ENCODE data around the gene AGPAT2. TPM values are rescaled to one million over a fixed set of nuclear protein-coding genes. Genes with fewer than 3 reads are reported as not detected.

AGPAT2 gene
- total RNA-seq, 1 experiment from 2014 or later: 103 TPM

DNA sequence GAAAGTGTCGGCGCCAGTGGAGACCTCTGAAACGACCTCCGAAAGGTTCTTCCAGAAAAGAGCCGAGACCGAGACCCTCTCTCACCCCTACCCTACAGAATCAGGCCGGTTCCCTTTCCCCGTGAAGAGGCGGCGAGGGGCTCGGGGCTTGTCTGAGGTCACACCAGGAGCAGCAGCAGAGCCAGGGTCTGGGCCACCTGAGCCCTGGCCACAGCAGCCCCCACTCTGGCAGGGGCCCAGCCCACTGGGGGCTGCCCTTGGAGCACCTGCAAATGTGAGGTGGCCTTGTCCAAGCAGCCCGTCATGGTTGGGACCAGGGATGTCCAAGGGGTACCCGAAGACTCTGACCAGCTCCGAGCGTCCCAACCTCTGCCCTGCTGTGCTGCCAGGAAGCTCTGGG is 9.2 kb downstream of the AGPAT2 start:
- DNase-seq: no peak
- no peaks in the 10 kb centered on the region for H3K27me3 ChIP-seq (ENCODE audit: low read length)
- no peak for TF ChIP-seq EZH2 (IDR thresholded peaks at IDR 0.05; ENCODE audit: low read length, unreplicated experiment)
- ATAC-seq: no peak
- H3K9me2 ChIP-seq (replicated peaks; ENCODE audit: low read length): no peaks in the 10 kb centered on the region
- no peak overlapping the region for H2AFZ ChIP-seq (ENCODE audit: low read length)
- intact Hi-C loops (cut with micrococcal nuclease): no loop called here
- H3K4me1 ChIP-seq (ENCODE audit: insufficient read depth, low read length): no peaks in the 10 kb centered on the region
- no peak overlapping the region for H3K27ac ChIP-seq (ENCODE audit: low read length)
- no peaks in the 10 kb centered on the region for H3F3A ChIP-seq (ENCODE audit: low read length, unreplicated experiment)
- H3K4me2 ChIP-seq (ENCODE audit: low read length): no peak overlapping the region
- CTCF ChIA-PET: no interaction called here
- no TSS peak for BruUV-seq (replicated peaks)
- no peak overlapping the region for H3K9ac ChIP-seq (ENCODE audit: low read length)
- no peaks in the 10 kb centered on the region for H3K36me3 ChIP-seq (ENCODE audit: low read depth, low read length)
- no peak overlapping the region for H3K4me3 ChIP-seq (ENCODE audit: low read length)
- H3K79me2 ChIP-seq (ENCODE audit: low read length): peaks cover 12% of the 10 kb centered on the region; the same call in 1 of the 2 replicates
- H4K20me1 ChIP-seq (ENCODE audit: low read length): no peaks in the 10 kb centered on the region
- no peaks in the 10 kb centered on the region for H3K9me3 ChIP-seq (ENCODE audit: low read length)
- POLR2A ChIA-PET (ENCODE audit: unreplicated experiment): no interaction called here

DNA sequence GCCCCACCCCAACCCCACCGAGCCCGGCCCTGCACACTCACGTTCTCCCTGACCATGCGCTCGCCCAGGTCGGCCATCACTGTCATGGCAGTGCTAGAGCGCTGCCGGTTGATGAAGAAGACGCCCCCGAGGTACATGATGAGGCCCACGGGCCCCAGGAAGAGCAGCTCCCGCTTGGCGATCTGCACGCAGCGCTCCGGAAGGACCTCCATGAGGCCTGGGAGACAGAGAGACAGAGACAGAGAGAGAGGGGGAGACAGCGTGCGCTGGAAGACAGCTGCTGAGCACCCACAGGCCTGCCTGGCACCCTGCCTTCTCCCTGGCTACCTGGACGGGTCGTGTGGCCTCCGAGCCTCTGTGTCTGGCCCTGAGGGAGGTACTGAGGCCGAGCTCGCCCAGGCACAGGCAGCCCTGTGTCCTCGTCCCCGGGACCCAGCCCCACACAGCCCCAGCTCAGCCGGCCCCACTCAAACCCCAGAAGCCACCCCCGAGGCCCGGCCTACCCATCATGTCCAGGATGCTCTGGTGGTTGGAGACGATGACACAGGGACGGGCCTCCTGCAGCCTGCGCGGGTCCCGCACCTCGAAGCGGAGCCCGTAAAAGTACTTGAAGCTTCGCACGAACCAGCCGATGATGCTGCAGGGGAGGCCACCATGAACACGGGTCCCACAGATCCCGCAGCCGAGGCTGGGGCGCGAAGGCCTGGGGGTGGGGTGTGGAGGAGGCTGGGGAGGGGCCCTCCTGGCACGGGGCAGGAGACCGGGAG is 10.2 kb downstream of the AGPAT2 start:
- Histone ChIP-seq H3K27ac (ENCODE audit: low read length) (no peak overlapping the region), H3K27me3 (ENCODE audit: low read length) (no peaks in the 10 kb centered on the region), H3F3A (ENCODE audit: low read length, unreplicated experiment) (no peaks in the 10 kb centered on the region), H3K9me3 (ENCODE audit: low read length) (no peaks in the 10 kb centered on the region), H2AFZ (ENCODE audit: low read length) (no peak overlapping the region), H3K36me3 (ENCODE audit: low read depth, low read length) (no peaks in the 10 kb centered on the region), H3K4me3 (ENCODE audit: low read length) (no peak overlapping the region), H3K9me2 (replicated peaks; ENCODE audit: low read length) (no peaks in the 10 kb centered on the region), H3K4me2 (ENCODE audit: low read length) (no peak overlapping the region), H3K79me2 (ENCODE audit: low read length) (peaks cover 9% of the 10 kb centered on the region; the same call in 1 of the 2 replicates), H3K4me1 (ENCODE audit: insufficient read depth, low read length) (no peaks in the 10 kb centered on the region), H4K20me1 (ENCODE audit: low read length) (no peaks in the 10 kb centered on the region), H3K9ac (ENCODE audit: low read length) (no peak overlapping the region)
- ATAC-seq: no peak
- ChIA-PET CTCF (no interaction called here), POLR2A (ENCODE audit: unreplicated experiment) (no interaction called here)
- BruUV-seq (replicated peaks): no TSS peak
- TF ChIP-seq, protein P1, sequence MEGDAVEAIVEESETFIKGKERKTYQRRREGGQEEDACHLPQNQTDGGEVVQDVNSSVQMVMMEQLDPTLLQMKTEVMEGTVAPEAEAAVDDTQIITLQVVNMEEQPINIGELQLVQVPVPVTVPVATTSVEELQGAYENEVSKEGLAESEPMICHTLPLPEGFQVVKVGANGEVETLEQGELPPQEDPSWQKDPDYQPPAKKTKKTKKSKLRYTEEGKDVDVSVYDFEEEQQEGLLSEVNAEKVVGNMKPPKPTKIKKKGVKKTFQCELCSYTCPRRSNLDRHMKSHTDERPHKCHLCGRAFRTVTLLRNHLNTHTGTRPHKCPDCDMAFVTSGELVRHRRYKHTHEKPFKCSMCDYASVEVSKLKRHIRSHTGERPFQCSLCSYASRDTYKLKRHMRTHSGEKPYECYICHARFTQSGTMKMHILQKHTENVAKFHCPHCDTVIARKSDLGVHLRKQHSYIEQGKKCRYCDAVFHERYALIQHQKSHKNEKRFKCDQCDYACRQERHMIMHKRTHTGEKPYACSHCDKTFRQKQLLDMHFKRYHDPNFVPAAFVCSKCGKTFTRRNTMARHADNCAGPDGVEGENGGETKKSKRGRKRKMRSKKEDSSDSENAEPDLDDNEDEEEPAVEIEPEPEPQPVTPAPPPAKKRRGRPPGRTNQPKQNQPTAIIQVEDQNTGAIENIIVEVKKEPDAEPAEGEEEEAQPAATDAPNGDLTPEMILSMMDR (conservative IDR thresholded peaks at IDR 0.05; ENCODE audit: low read depth, low read length): no peak
- no peak for TF ChIP-seq EZH2phosphoT487 (IDR thresholded peaks at IDR 0.05; ENCODE audit: borderline replicate concordance, low read length)
- no peak for TF ChIP-seq EZH2 (IDR thresholded peaks at IDR 0.05; ENCODE audit: low read length, unreplicated experiment)
- no peak for DNase-seq
- intact Hi-C loops (cut with micrococcal nuclease): no loop called here

DNA sequence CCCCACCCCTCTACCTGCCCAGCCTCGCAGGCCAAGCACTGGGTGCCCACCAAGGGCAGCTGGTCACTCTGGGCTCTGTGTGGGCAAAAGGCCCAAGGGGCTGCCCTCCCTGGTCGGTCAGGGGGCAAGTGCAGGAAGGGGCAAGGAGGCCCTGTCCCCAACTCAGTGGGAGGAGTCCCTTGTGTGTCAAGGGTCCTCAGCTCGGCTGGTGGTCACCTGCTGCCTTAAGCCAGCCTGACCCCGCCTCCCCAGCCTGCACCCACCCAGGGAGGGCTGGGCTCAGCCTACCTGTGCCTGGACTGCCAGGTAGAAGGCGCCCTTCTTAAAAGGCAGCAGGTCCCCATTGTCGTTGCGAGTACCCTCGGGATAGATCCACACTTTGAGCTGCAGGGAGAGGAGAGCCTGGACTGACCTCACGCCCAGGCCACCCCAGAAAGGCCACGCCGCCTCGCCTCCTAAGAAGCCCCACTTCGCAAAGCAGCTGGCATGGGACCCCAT is 10.9 kb downstream of the AGPAT2 start:
- Histone ChIP-seq H3F3A (ENCODE audit: low read length, unreplicated experiment) (no peaks in the 10 kb centered on the region), H3K9me3 (ENCODE audit: low read length) (no peaks in the 10 kb centered on the region), H3K36me3 (ENCODE audit: low read depth, low read length) (no peaks in the 10 kb centered on the region), H3K4me1 (ENCODE audit: insufficient read depth, low read length) (no peaks in the 10 kb centered on the region), H3K9ac (ENCODE audit: low read length) (no peak overlapping the region), H3K4me2 (ENCODE audit: low read length) (no peak overlapping the region), H3K27me3 (ENCODE audit: low read length) (no peaks in the 10 kb centered on the region), H3K27ac (ENCODE audit: low read length) (no peak overlapping the region), H3K79me2 (ENCODE audit: low read length) (peaks cover 4% of the 10 kb centered on the region; the same call in 1 of the 2 replicates), H3K4me3 (ENCODE audit: low read length) (no peak overlapping the region), H4K20me1 (ENCODE audit: low read length) (no peaks in the 10 kb centered on the region), H2AFZ (ENCODE audit: low read length) (no peak overlapping the region), H3K9me2 (replicated peaks; ENCODE audit: low read length) (no peaks in the 10 kb centered on the region)
- BruUV-seq (replicated peaks): no TSS peak
- intact Hi-C loops (cut with micrococcal nuclease): no loop called here
- ChIA-PET POLR2A (ENCODE audit: unreplicated experiment) (no interaction called here), CTCF (no interaction called here)
- DNase-seq (no peak), ATAC-seq (no peak)
- no peak for TF ChIP-seq EZH2phosphoT487 (IDR thresholded peaks at IDR 0.05; ENCODE audit: borderline replicate concordance, low read length)
- no peak for TF ChIP-seq EZH2 (IDR thresholded peaks at IDR 0.05; ENCODE audit: low read length, unreplicated experiment)
- TF ChIP-seq, protein P1 (conservative IDR thresholded peaks at IDR 0.05; ENCODE audit: low read depth, low read length): no peak
